GM23338 (cell line): ENCODE measurements around the gene SSTR4. TPM values are rescaled to one million over a fixed set of nuclear protein-coding genes. Genes with fewer than 3 reads are reported as not detected.

Experiments
- ATAC-seq: fragments of 200-7000 bp; cut with Tn5 transposase; 3 replicates; pipeline ENCODE4 v1.9.1; 2020
- DNase-seq: peaks from one replicate; pipeline ENCODE4 v3.0.0-alpha.2; 2015; ENCODE audit warnings: low spot score
- H2AFZ ChIP-seq: fragments of 200-600 bp; sonication (generic); 2 replicates; pipeline ENCODE4 v1.8.0; 2016; ENCODE audit warnings: antibody characterized with exemption, mild to moderate bottlenecking, moderate library complexity
- H3F3A ChIP-seq: fragments of 200-600 bp; sonication (generic); replicated peaks from 2 replicates; pipeline ENCODE4 v1.8.0; 2017; ENCODE audit warnings: antibody characterized with exemption, mixed run types, low read depth
- H3K27ac ChIP-seq: fragments of 200-600 bp; sonication (generic); 2 replicates; pipeline ENCODE4 v1.6.1; 2016; ENCODE audit warnings: low read depth
- H3K27me3 ChIP-seq: fragments of 200-600 bp; sonication (generic); 2 replicates; pipeline ENCODE4 v1.8.0; 2016; ENCODE audit warnings: mild to moderate bottlenecking, mixed run types, moderate library complexity; ENCODE audit not compliant: insufficient read depth
- H3K36me3 ChIP-seq: fragments of 200-600 bp; sonication (generic); 2 replicates; pipeline ENCODE4 v1.8.0; 2016; ENCODE audit warnings: mild to moderate bottlenecking; ENCODE audit not compliant: insufficient read depth
- H3K4me1 ChIP-seq: fragments of 200-600 bp; sonication (generic); 2 replicates; pipeline ENCODE4 v1.8.0; 2016; ENCODE audit warnings: mild to moderate bottlenecking, moderate library complexity; ENCODE audit not compliant: insufficient read depth
- H3K4me2 ChIP-seq: fragments of 200-600 bp; sonication (generic); 2 replicates; pipeline ENCODE4 v1.7.1; 2017; ENCODE audit warnings: mixed run types
- H3K4me3 ChIP-seq: fragments of 200-600 bp; sonication (generic); 2 replicates; pipeline ENCODE4 v1.6.1; 2016; ENCODE audit warnings: mixed run types
- H3K79me2 ChIP-seq: fragments of 200-600 bp; sonication (generic); replicated peaks from 2 replicates; pipeline ENCODE4 v1.8.0; 2017; ENCODE audit warnings: mild to moderate bottlenecking; ENCODE audit not compliant: insufficient read depth
- H3K9me2 ChIP-seq: fragments of 200-600 bp; sonication (generic); 2 replicates; pipeline ENCODE4 v1.8.0; 2017; ENCODE audit not compliant: insufficient read depth
- H4K20me1 ChIP-seq: fragments of 200-600 bp; sonication (generic); replicated peaks from 2 replicates; pipeline ENCODE4 v1.8.0; 2017; ENCODE audit warnings: mild to moderate bottlenecking; ENCODE audit not compliant: insufficient read depth
- H3K27ac Mint-ChIP-seq: 2 replicates; pipeline ENCODE4 v1.8.0; 2020; ENCODE audit warnings: inconsistent platforms, mild to moderate bottlenecking, moderate library complexity, mixed read lengths
- H3K27me3 Mint-ChIP-seq: 3 replicates; pipeline ENCODE4 v1.8.0; 2022; ENCODE audit warnings: low read depth, mild to moderate bottlenecking, moderate library complexity, mixed read lengths, inconsistent platforms; ENCODE audit not compliant: insufficient read depth, poor library complexity
- H3K36me3 Mint-ChIP-seq: 3 replicates; pipeline ENCODE4 v1.8.0; 2021; ENCODE audit warnings: low read depth, mild to moderate bottlenecking, inconsistent platforms, moderate library complexity, mixed read lengths
- H3K4me1 Mint-ChIP-seq: 3 replicates; pipeline ENCODE4 v1.8.0; 2020; ENCODE audit warnings: mild to moderate bottlenecking, inconsistent platforms, mixed read lengths
- H3K4me3 Mint-ChIP-seq: 3 replicates; pipeline ENCODE4 v1.8.0; 2021; ENCODE audit warnings: moderate library complexity, mild to moderate bottlenecking, inconsistent platforms, mixed read lengths
- H3K9me3 Mint-ChIP-seq: 3 replicates; pipeline ENCODE4 v1.8.0; 2020; ENCODE audit warnings: moderate library complexity, mild to moderate bottlenecking, inconsistent platforms, mixed read lengths
- NANOG ChIP-seq: IDR thresholded peaks from 2 replicates; pipeline ENCODE4 v1.6.1; 2016; ENCODE audit warnings: antibody characterized with exemption, borderline replicate concordance
- POLR2AphosphoS5 ChIP-seq: IDR thresholded peaks from 2 replicates; pipeline ENCODE4 v1.6.1; 2016; ENCODE audit warnings: antibody characterized with exemption, low read depth
- polyA plus RNA-seq: library from polyadenylated mRNA; unstranded; fragments of >200 nt; fragmentation: Nextera tagmentation; extraction: Ambion mirVana; gene quantifications from 2 replicates; pipeline ENCODE4 v1.2.1, GENCODE V29; 2016
- total RNA-seq: library from RNA; depleted of rRNA; stranded (reverse); fragments of >200 nt; shearing (Covaris generic); gene quantifications from 2 replicates; pipeline ENCODE4 v1.2.3, GENCODE V29; 2014
- TF ChIP-seq, protein P1 (sequence below): fragments of 250-450 bp; sonication (Bioruptor Pico); IDR thresholded peaks from 2 replicates; pipeline ENCODE4 v1.5.0; 2020; ENCODE audit warnings: mild to moderate bottlenecking, moderate library complexity
- TF ChIP-seq, protein P2 (sequence below): IDR thresholded peaks from one replicate; pipeline ENCODE4 v1.6.1; 2018; ENCODE audit warnings: antibody characterized with exemption; ENCODE audit not compliant: unreplicated experiment

The SSTR4 gene
- total and polyA plus RNA-seq, 2 experiments from 2014 or later, result not detected

- H3K79me2 ChIP-seq, result no peaks in the 10 kb centered on the region
- H3K4me3 Mint-ChIP-seq, result no peak overlapping the region
- no peaks in the 10 kb centered on the region for H3F3A ChIP-seq
- DNase-seq (no peak), ATAC-seq (no peak)
- H3K27me3 ChIP-seq, result no peaks in the 10 kb centered on the region
- H3K36me3 Mint-ChIP-seq, result peaks cover 21% of the 10 kb centered on the region; the same call in 2 of the 3 replicates
- peaks cover 41% of the 10 kb centered on the region for H3K9me3 Mint-ChIP-seq
- H3K4me1 Mint-ChIP-seq, result no peaks in the 10 kb centered on the region
- H3K4me1 ChIP-seq, result no peaks in the 10 kb centered on the region
- H3K36me3 ChIP-seq, result no peaks in the 10 kb centered on the region; the same call in 1 of the 2 replicates
- H3K27ac ChIP-seq, result no peak overlapping the region
- peaks cover 3% of the 10 kb centered on the region for H3K27me3 Mint-ChIP-seq
- no peaks in the 10 kb centered on the region for H3K9me2 ChIP-seq
- TF ChIP-seq, protein P1, sequence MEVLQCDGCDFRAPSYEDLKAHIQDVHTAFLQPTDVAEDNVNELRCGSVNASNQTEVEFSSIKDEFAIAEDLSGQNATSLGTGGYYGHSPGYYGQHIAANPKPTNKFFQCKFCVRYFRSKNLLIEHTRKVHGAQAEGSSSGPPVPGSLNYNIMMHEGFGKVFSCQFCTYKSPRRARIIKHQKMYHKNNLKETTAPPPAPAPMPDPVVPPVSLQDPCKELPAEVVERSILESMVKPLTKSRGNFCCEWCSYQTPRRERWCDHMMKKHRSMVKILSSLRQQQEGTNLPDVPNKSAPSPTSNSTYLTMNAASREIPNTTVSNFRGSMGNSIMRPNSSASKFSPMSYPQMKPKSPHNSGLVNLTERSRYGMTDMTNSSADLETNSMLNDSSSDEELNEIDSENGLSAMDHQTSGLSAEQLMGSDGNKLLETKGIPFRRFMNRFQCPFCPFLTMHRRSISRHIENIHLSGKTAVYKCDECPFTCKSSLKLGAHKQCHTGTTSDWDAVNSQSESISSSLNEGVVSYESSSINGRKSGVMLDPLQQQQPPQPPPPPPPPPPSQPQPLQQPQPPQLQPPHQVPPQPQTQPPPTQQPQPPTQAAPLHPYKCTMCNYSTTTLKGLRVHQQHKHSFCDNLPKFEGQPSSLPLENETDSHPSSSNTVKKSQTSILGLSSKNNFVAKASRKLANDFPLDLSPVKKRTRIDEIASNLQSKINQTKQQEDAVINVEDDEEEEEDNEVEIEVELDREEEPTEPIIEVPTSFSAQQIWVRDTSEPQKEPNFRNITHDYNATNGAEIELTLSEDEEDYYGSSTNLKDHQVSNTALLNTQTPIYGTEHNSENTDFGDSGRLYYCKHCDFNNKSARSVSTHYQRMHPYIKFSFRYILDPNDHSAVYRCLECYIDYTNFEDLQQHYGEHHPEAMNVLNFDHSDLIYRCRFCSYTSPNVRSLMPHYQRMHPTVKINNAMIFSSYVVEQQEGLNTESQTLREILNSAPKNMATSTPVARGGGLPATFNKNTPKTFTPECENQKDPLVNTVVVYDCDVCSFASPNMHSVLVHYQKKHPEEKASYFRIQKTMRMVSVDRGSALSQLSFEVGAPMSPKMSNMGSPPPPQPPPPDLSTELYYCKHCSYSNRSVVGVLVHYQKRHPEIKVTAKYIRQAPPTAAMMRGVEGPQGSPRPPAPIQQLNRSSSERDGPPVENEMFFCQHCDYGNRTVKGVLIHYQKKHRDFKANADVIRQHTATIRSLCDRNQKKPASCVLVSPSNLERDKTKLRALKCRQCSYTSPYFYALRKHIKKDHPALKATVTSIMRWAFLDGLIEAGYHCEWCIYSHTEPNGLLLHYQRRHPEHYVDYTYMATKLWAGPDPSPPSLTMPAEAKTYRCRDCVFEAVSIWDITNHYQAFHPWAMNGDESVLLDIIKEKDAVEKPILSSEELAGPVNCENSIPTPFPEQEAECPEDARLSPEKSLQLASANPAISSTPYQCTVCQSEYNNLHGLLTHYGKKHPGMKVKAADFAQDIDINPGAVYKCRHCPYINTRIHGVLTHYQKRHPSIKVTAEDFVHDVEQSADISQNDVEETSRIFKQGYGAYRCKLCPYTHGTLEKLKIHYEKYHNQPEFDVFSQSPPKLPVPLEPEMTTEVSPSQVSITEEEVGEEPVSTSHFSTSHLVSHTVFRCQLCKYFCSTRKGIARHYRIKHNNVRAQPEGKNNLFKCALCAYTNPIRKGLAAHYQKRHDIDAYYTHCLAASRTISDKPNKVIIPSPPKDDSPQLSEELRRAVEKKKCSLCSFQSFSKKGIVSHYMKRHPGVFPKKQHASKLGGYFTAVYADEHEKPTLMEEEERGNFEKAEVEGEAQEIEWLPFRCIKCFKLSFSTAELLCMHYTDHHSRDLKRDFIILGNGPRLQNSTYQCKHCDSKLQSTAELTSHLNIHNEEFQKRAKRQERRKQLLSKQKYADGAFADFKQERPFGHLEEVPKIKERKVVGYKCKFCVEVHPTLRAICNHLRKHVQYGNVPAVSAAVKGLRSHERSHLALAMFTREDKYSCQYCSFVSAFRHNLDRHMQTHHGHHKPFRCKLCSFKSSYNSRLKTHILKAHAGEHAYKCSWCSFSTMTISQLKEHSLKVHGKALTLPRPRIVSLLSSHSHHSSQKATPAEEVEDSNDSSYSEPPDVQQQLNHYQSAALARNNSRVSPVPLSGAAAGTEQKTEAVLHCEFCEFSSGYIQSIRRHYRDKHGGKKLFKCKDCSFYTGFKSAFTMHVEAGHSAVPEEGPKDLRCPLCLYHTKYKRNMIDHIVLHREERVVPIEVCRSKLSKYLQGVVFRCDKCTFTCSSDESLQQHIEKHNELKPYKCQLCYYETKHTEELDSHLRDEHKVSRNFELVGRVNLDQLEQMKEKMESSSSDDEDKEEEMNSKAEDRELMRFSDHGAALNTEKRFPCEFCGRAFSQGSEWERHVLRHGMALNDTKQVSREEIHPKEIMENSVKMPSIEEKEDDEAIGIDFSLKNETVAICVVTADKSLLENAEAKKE, result no peak
- TF ChIP-seq NANOG (no peak), POLR2AphosphoS5 (no peak)
- TF ChIP-seq, protein P2, sequence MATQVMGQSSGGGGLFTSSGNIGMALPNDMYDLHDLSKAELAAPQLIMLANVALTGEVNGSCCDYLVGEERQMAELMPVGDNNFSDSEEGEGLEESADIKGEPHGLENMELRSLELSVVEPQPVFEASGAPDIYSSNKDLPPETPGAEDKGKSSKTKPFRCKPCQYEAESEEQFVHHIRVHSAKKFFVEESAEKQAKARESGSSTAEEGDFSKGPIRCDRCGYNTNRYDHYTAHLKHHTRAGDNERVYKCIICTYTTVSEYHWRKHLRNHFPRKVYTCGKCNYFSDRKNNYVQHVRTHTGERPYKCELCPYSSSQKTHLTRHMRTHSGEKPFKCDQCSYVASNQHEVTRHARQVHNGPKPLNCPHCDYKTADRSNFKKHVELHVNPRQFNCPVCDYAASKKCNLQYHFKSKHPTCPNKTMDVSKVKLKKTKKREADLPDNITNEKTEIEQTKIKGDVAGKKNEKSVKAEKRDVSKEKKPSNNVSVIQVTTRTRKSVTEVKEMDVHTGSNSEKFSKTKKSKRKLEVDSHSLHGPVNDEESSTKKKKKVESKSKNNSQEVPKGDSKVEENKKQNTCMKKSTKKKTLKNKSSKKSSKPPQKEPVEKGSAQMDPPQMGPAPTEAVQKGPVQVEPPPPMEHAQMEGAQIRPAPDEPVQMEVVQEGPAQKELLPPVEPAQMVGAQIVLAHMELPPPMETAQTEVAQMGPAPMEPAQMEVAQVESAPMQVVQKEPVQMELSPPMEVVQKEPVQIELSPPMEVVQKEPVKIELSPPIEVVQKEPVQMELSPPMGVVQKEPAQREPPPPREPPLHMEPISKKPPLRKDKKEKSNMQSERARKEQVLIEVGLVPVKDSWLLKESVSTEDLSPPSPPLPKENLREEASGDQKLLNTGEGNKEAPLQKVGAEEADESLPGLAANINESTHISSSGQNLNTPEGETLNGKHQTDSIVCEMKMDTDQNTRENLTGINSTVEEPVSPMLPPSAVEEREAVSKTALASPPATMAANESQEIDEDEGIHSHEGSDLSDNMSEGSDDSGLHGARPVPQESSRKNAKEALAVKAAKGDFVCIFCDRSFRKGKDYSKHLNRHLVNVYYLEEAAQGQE, result no peak
- H3K4me3 ChIP-seq, result no peak overlapping the region
- no peaks in the 10 kb centered on the region for H4K20me1 ChIP-seq
- no peak overlapping the region for H3K4me2 ChIP-seq
- H3K27ac Mint-ChIP-seq, result no peak overlapping the region
- no peak overlapping the region for H2AFZ ChIP-seq
Observed at GRCh38 chr20:22995923-22996322, 39.2 kb upstream of the SSTR4 start.
